GM12801 (cell line): Measurements from ENCODE around the gene HHIP.

Experiments used
- CTCF ChIP-seq: IDR thresholded peaks from one replicate; pipeline ENCODE4 v1.5.1; 2011; ENCODE audit warnings: control low read depth; ENCODE audit not compliant: insufficient read length; ENCODE audit errors: extremely low read depth

HHIP gene

GRCh38 chr4:144695721-144696120 is 49.8 kb downstream of the HHIP start:
- no peak for TF ChIP-seq CTCF

- TF ChIP-seq CTCF: no peak
These were observed 50.4 kb downstream of the HHIP start for GRCh38 chr4:144696376-144696775.

GRCh38 chr4:144699565-144699964 is 53.6 kb downstream of the HHIP start:
- no peak for TF ChIP-seq CTCF

- no peak for TF ChIP-seq CTCF
These were observed 55.8 kb downstream of the HHIP start for GRCh38 chr4:144701683-144702233.

GRCh38 chr4:144703494-144703893 is 57.5 kb downstream of the HHIP start:
- TF ChIP-seq CTCF: no peak

GRCh38 chr4:144705601-144706590 is 59.9 kb downstream of the HHIP start:
- no peak for TF ChIP-seq CTCF

- TF ChIP-seq CTCF: no peak
These were observed 63.2 kb downstream of the HHIP start for GRCh38 chr4:144709159-144709558.
